Esophagus (tissue), 2 donors: Measurements from ENCODE around the gene DCP1B. TPM values are rescaled to one million over a fixed set of nuclear protein-coding genes. Genes with fewer than 3 reads are reported as not detected.
A peak's percentile ranks its signal among the peaks of the same experiment; 100 is the strongest.

Experiments
- H3K27ac ChIP-seq, 2 donors: one replicate each; pipeline ENCODE4 v1.5.1; 2013; ENCODE audit warnings: low read depth in 2 of 2, mild to moderate bottlenecking in 2 of 2, inconsistent platforms in 1 of 2, low read length in 1 of 2, moderate library complexity in 1 of 2
- H3K27me3 ChIP-seq, 2 donors: one replicate each; pipeline ENCODE4 v1.6.1; 2013; ENCODE audit warnings: low read length in 2 of 2, control low read depth in 1 of 2, mild to moderate bottlenecking in 1 of 2; ENCODE audit not compliant: insufficient read depth in 2 of 2, control insufficient read depth in 1 of 2
- H3K36me3 ChIP-seq, 2 donors: one replicate each; pipeline ENCODE4 v1.6.1; 2013; ENCODE audit warnings: low read length in 1 of 2; ENCODE audit not compliant: control insufficient read depth in 2 of 2, insufficient read depth in 2 of 2
- H3K4me1 ChIP-seq, 2 donors: one replicate each; pipeline ENCODE4 v1.6.1; 2013; ENCODE audit warnings: low read length in 1 of 2; ENCODE audit not compliant: control insufficient read depth in 2 of 2, insufficient read depth in 2 of 2
- H3K4me3 ChIP-seq, 2 donors: one replicate each; pipeline ENCODE4 v1.5.1; 2013; ENCODE audit warnings: low read length in 2 of 2, mild to moderate bottlenecking in 2 of 2, low read depth in 1 of 2, moderate library complexity in 1 of 2
- H3K9me3 ChIP-seq, 2 donors: one replicate each; pipeline ENCODE4 v1.6.1; 2013; ENCODE audit warnings: mild to moderate bottlenecking in 2 of 2, low read depth in 1 of 2, low read length in 1 of 2, moderate library complexity in 1 of 2; ENCODE audit not compliant: control insufficient read depth in 2 of 2, insufficient read depth in 1 of 2
- WGBS, 2 donors: extraction: QIAGEN DNeasy Blood & Tissue Kit; methylation state at CpG; one replicate each; pipeline ENCODE4 v1.1.7; 2013; 5-methylcytosine and 5-hydroxymethylcytosine counted together
- polyA plus RNA-seq, 2 donors: library from polyadenylated mRNA; stranded (reverse); fragments of 200-250 nt; gene quantifications; one replicate each; pipeline ENCODE4 v1.2.3, GENCODE V29; 2013
- donor health status: healthy with polysubstance abuse.
- donor health status: Bipolar disorder and iron deficiency.

Gene DCP1B
- polyA plus RNA-seq, 2 donors: 2.6 to 5.2 TPM

DNA sequence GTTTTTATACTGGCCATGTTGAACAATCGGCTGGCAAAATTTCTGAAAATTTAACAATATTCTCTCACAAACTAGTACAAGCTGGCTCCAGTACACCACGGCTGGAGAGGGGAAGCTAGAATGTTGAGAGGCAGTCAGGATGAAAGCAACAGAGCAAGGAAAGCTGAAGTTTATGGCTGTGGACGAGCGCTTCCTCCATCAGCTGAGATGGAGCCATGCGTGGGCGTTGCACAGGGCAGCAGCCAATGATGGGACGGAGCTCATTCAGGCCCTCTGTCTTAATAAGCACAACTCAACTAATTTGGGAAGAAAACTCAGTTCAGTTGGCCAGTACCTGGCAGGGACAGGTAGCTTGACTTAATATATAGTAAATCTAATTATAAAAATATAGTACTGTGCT, 14.1 kb upstream of the DCP1B start:
- Histone ChIP-seq H3K4me3 (no peak overlapping the region), H3K27ac (no peak overlapping the region), H3K9me3 (no peaks in the 10 kb centered on the region), H3K4me1 (no peaks in the 10 kb centered on the region), H3K36me3 (no peaks in the 10 kb centered on the region), H3K27me3 (no peaks in the 10 kb centered on the region)
- WGBS, 2 donors: 90 to 92% methylated on average over 7 of the region's 7 CpGs

DNA sequence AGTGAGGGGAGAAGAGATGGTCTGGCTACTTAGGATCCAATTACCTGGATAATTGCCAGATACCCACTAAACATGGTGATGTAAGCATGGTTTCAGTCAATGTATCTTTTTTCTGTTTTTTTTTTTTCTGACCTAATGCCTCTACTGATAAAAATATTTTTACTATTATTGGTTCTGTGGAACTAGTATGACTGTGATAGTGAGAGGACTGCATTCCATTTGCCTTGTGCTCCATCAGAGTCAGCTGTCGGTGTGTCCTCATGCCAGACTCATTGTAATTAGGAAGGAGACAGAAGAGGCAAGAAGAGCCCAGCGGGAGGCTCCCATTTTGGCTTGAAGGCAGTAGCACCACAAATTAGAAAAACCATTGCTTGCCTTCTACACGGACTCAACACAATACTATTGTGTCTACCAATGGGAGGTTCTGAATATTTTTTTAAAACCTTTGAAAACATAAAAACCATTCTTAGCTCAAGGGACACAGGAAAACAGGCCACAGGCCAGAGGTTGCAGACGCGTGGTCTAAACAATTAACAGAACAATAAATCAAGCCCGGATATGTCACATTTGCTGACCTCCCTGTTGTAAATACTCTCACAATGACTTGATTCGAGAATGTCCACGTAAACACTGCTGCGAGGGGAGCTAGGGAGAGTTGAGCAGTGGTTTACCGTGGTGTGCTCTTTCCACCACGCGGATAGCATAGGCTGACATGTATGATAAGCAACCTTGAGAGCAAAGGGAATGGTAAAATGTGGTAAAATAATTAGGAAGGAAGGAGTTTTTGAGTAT, 13.5 kb upstream of the DCP1B start:
- 53 to 54% methylated on average over 12 of the region's 12 CpGs for WGBS, 2 donors
- Histone ChIP-seq H3K4me3 (no peak overlapping the region), H3K27ac (no peak overlapping the region), H3K9me3 (no peaks in the 10 kb centered on the region), H3K36me3 (no peaks in the 10 kb centered on the region), H3K27me3 (no peaks in the 10 kb centered on the region), H3K4me1 (no peaks in the 10 kb centered on the region)

DNA sequence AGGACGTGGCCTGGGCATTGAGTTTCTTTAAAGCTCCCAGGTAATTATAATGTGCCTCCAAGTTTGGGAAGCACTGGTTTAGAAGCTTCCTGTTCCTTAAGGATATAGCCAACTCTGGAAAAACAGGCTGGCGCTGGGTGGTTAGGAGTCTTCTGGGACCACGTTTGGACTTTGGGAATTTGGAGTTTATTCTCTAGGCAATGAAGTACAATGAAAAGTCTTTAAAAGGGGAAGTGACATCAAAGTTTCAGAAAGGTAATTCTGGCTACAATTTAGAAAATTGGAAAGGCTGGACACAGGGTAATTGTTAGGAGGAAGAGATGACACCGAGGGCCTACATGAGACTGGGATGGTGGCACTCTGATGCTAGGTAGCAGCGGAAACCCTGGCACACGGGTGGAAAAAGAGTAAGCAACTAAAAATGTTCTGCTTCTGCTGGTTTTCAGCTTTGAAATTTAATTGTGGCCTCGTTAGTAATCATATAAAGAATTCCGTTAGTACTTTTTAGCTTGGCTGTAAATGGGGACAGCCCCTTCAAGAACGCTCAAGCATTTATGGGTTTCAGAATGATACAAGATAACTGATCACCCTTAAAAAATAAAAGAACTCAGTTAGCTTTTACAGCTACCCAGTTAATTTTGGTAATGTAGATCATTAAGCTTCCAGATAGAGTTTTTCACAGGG, 12.7 kb upstream of the DCP1B start:
- Histone ChIP-seq H3K9me3 (no peaks in the 10 kb centered on the region), H3K36me3 (no peaks in the 10 kb centered on the region), H3K4me1 (no peaks in the 10 kb centered on the region), H3K27me3 (no peaks in the 10 kb centered on the region), H3K4me3 (no peak overlapping the region), H3K27ac (peak overlapping the region in 1 of 2 donors; percentile 4)
- WGBS, 2 donors: 82 to 88% methylated on average over 9 of the region's 9 CpGs

DNA sequence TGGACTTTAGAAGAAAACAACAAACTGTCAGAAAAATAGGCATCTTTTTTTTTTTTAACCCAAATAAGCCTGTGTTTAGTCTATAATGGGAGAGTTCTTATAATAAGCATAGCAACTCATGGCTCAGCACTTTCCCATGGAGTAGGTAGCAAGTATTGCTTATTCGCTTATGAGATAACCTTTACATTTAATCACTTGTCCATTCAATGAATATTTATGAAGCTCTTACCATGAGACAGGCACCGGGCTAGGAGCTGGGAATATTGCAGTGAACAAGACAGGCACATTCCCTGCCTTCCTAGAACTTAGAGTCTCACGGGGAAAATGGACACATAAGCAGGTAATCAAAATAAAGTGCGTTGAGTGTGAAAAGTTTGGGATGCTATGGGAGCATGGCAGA, 10.0 kb upstream of the DCP1B start:
- Histone ChIP-seq H3K36me3 (no peaks in the 10 kb centered on the region), H3K4me3 (no peak overlapping the region), H3K9me3 (no peaks in the 10 kb centered on the region), H3K27ac (peak overlapping the region; percentile 31 to 70), H3K4me1 (peaks cover 0 to 2% of the 10 kb centered on the region in 2 donors), H3K27me3 (no peaks in the 10 kb centered on the region)
- 78 to 79% methylated on average over 4 of the region's 4 CpGs for WGBS, 2 donors

DNA sequence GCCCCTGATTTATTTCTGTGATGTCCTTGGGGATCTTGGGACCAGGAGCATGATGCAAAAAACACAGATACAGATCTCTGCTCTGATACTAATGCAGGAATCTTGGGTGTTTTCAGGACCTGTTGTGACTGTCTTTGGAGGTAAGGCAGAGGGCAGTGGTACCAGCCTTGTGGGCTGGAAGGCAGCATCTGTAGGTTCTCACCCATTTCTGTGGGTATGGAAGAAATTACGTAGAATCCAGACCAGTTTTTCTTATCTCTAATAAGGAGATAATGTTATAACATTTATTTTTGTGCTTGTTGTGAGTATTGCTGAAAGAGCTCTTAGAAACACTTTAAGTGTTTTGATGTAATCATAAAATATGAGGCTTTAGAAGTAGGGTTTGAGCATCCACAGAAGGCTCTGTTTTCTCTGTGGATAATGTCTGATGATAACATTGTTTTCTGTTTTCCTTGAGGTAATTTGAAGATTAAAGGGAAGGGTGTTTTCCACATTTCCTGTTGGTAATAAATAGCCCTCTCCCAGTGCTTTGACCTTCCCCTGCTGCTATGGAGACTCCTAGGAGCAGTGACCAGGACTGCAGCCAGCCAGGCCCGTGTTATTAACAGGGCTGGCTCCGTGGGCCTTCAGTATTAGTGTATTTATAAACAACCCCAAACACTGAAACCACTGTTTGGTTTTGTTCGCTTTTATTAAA, 9.4 kb upstream of the DCP1B start:
- Histone ChIP-seq H3K4me3 (no peak overlapping the region), H3K27ac (peak overlapping the region in 1 of 2 donors; percentile 56), H3K27me3 (no peaks in the 10 kb centered on the region), H3K36me3 (no peaks in the 10 kb centered on the region), H3K9me3 (no peaks in the 10 kb centered on the region), H3K4me1 (peaks cover 0 to 2% of the 10 kb centered on the region in 2 donors)
- WGBS, 2 donors: 45 to 56% methylated on average over 4 of the region's 4 CpGs

DNA sequence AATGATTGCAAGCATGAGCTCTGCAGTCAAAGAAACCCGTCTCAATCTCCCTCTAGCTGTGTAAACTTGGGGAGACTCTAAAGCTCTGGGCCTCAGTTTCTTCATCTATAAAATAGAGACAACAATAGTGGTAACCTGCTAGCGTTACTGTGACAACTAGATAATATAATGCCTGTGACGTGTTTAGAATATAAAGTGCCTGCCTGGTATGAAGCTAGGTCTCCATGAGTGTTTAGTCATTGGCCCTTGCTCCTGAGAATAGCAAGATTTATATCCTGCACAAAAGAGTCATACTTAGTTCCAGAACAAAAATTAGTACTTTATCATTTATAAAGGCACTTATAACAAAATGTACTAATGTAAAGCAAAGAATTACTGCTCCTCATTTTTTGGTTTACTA, 8.8 kb upstream of the DCP1B start:
- 83 to 91% methylated on average over 3 of the region's 3 CpGs for WGBS, 2 donors

DNA sequence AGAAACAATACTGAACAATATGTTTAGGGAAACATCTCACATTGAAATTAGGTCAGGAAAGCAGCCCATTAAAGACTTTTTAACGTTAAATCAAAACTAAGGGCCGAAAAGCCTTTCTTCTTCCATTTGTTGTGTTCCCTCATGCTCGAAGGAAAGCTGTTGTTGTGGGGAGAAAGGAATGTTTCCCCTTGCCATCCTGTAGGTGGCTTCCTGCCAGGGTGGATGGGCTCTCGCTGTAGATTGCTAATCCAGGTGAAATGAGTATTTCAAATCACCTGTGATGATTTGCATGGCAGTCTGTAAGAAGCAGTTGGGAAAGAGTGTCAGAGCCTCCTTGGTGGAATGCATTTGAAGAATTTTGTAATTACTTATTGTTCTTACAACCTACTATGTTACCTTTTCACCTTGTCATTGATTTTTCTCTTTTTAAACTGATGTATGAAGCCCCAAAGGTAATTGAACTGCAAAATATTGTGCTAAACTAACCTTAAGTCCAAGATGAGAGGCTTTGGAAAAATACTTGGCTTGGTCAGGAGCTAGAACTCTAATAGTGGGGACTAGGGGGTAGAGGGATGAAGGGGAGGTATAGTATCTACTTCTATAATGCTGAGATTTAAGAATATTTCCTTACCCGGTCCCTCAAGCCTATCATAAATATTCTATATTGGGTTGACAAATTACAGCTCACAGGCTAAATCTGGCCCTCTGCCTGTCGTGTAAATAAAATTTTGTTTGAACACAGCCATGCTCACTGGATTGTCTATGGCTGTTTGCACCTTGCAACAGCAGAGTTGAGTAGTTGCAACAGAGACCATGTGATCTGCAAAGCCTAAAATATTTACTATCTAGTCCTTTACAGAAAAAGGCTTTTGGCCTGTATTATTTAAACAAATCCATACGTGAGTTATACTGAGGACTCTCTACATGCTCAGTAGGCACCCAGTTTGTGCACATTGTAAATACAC, 7.7 kb upstream of the DCP1B start:
- peaks cover 0 to 2% of the 10 kb centered on the region in 2 donors for H3K4me1 ChIP-seq
- H3K27me3 ChIP-seq: no peaks in the 10 kb centered on the region
- 75% methylated on average over 7 of the region's 7 CpGs for WGBS, 2 donors
- H3K4me3 ChIP-seq: no peak overlapping the region
- H3K9me3 ChIP-seq: no peaks in the 10 kb centered on the region
- no peaks in the 10 kb centered on the region for H3K36me3 ChIP-seq
- H3K27ac ChIP-seq: no peak overlapping the region

More for the DNA sequence above, 8.8 kb upstream of the DCP1B start:
- Histone ChIP-seq H3K9me3 (no peaks in the 10 kb centered on the region), H3K4me1 (peaks cover 0 to 2% of the 10 kb centered on the region in 2 donors), H3K27ac (no peak overlapping the region), H3K36me3 (no peaks in the 10 kb centered on the region), H3K27me3 (no peaks in the 10 kb centered on the region), H3K4me3 (no peak overlapping the region)

DNA sequence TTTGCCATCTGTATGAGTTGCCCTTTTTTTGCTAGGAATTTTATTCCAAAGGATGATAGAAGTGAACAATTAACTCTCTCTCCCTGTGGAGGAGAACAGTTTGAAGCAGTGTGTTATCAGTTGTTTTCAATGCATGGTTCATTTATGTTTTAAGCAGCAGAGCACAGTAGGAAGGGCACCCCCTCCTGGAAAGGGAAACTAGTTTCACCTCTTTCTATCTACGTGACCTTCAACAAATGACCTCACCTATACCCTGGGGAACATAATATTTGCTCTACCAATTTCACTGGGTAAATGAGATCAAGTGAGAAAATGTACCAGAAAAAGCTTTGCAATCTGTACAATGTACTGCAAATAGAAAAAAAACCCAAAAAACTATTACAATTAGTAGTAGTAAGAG, 5.4 kb upstream of the DCP1B start:
- H3K27ac ChIP-seq: no peak overlapping the region
- WGBS, 2 donors: 25 to 44% methylated on average over 1 of the region's 1 CpG

DNA sequence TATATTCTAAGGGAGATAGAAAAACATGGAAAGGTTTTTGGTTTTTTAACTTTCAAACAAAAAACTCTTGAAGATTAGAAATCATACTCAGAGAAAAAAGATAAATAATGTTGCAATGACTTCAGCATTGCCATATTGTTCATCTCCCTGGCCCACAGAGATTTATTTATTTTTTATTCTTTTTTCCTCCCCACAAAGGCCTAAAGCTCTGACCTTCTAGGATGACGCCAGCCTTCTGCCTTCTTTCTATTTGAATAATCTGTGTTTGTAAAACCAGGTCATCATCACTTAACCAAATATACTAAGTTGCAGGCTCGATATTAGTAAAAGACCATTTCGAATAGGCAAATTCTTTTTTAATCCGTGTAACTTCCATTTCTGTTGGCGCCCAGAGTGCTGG, 4.4 kb upstream of the DCP1B start:
- Histone ChIP-seq H3K4me1 (peaks cover 0 to 2% of the 10 kb centered on the region in 2 donors), H3K4me3 (no peak overlapping the region), H3K27ac (no peak overlapping the region), H3K27me3 (no peaks in the 10 kb centered on the region), H3K9me3 (no peaks in the 10 kb centered on the region), H3K36me3 (no peaks in the 10 kb centered on the region)
- 58 to 59% methylated on average over 5 of the region's 5 CpGs for WGBS, 2 donors

More for the DNA sequence above, 5.4 kb upstream of the DCP1B start:
- Histone ChIP-seq H3K27me3 (no peaks in the 10 kb centered on the region), H3K9me3 (no peaks in the 10 kb centered on the region), H3K36me3 (no peaks in the 10 kb centered on the region), H3K4me3 (no peak overlapping the region), H3K4me1 (peaks cover 0 to 2% of the 10 kb centered on the region in 2 donors)
